HK-2 (cell line): ENCODE data around the gene LRRK1.

Experiments
- DNase-seq: peaks from one replicate; pipeline ENCODE4 v3.0.0-alpha.2; 2018; ENCODE audit not compliant: unreplicated experiment

Gene LRRK1

DNA sequence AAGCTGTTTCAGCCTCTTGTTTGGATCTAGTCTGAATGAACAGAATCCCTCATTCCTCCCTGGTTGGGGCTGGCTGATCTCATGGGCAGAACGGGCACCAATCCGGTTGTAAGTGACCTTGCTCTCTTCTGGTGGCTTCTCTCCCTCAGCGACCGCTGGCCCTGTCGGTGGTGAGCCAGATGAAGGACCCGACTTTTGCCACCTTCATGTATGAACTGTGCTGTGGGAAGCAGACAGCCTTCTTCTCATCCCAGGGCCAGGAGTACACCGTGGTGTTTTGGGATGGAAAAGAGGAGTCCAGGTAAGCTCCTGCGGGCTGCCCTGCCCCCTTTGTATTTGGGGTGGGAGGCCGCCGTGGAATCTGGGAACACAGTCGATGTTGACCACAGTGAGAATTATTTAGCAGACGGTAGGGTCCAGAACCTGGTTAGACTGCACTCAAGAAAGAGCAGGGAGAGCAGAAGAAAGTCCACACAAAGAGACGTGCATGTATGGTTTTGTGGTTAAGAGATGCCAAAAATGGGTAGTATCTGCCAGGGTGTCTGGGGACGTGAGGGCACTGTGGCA is 138.8 kb downstream of the LRRK1 start:
- no peak for DNase-seq

DNA sequence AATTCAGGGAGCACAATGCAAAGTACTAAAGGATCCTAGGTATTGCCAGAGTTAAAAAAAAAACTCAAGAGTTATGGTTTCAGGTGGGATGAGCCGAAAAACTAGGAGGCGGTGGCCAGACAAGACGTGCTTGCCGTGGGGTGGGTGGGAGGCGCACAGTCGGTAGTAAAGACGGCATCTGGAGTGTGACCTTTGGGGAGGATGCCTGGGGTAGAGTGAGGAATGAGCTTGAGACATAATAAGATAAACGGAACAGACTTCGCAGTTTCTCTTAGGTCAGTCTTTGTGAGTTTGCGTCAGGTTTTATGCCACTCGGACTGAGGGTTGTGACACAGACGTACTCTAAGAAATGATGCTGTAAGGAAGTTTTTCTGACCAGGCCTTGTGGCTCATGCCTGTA is 139.6 kb downstream of the LRRK1 start:
- DNase-seq, result no peak

DNA sequence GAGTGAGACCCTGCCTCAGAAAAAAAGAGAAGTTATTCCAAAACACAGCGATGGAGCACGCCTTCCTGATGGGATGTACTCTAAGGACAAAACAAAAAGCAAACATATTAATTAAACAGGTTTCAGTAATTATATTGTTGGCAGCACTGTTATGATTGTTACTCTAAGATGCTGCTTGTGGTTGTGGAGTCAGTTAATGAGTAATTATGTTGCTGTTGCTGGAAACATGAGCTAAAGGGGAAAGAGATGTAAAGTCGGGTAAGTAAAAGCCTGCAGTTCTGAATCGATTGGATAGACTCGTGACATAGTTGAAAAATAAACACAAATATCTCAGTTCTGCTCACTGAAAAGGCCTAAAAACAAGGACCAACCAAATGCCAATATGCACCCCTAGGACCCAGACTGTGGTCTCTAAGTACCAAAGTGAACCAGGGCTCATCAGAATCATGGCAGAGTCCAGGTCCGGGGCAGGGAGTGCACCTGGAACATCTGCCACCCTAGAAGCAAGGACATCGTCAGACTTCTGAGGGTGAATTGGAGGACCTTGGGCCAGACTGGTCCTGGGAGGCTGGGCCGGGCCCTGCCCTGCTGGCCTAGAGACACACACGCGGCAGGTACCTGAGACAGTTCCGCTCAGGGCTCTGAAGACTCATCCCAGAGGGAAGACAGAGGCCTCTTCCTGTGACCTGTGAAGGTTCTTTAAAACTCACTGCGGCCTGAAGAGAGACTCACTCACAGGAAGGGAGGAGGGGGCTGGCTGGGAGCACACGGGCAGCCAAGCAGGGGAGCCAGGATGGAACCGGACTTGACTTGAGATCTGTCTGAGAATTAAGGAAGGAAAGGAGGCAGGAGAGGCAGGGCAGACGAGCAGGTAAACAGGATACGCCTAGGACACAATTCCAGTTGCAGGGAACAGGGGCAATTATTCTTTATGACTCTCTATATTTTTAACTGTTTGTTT is 140.5 kb downstream of the LRRK1 start:
- DNase-seq, result no peak

DNA sequence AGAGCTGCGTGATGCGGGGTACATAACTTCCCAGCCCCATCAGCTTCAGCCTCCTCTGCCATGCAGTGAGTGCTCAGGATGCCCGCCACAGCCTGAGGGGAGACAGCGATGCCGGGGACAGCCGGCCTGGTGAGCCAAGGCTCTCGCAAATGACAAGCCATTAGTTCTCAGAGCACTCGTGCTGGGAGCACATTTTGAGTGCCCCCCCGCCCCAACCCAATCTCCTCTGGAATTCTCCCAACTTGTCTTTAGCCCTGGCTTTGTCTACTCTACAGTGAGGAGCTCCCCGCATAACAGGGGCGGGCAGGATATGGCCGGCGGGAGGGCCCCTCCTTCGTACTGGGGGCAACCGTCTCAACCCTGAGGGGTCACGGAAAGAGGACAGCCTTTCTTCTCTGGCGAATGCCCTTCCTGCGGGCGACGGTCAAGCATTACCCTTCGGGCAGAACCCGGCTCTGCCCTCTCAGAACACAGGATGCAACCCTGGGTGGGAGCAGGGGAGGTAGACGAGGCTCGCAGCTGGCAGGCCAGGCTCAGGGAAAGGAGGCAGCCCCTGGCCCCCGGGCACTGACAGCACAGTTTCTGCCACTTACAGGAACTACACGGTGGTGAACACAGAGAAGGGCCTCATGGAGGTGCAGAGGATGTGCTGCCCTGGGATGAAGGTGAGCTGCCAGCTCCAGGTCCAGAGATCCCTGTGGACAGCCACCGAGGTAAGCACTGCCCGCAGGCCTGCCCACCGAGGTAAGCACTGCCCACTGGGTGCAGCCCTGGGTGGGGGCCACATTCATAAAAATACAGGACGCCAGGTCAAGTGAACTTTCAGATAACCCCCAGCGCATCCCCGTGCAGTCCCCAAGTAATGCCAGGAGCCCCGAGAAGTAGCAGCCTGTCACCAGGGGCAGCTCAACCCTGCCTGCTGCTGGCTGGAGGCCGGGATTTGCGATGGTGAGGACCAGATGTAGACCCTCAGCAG is 141.7 kb downstream of the LRRK1 start:
- no peak for DNase-seq

DNA sequence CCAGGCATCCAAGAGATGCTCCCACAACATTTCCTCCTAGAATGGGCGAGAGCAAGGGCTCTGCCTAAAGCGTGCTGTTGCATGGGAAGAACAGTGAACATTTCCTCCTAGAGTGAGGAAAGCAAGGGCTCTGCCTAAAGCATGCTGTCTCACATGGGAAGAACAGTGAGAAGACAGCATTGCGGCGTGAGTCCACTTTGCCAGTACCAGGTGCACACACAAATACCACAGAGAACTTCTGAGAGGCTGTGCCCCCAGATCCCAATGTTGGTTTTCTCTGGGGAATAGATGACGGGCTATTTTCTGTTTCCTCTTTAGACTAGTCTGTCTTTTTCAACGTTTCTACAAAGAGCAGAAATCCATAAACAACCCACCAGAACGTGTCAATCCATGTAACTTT is 142.9 kb downstream of the LRRK1 start:
- DNase-seq, result no peak

DNA sequence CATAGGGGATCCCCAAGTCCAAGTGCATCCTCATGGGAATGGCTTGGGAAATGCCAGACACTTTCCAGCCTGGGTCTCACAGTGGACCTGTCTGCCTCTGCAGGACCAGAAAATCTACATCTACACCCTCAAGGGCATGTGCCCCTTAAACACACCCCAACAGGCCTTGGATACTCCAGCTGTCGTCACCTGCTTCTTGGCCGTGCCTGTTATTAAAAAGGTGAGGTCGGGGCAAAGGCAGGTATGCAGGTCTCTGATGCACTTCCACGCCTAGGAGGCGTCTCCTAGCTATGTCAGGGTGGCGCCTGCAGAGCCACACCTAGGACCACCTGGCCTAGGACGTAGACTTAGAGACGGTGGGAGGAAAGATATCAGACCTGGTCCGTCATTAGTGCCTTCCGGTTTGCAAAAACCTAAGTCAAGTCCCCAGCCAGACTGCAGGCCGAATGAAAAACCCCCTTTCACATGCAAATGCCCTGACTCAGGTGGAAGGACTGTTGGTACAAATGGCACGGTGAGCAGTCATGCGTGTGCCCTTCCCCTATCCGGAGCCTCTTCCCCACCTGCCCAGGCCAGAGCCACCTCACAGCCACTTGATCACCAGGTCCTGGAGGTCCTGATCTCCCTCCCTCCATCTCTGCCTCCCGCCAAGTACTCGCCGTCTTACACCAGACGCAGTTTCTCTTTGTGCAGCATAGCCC is 143.5 kb downstream of the LRRK1 start:
- no peak for DNase-seq

DNA sequence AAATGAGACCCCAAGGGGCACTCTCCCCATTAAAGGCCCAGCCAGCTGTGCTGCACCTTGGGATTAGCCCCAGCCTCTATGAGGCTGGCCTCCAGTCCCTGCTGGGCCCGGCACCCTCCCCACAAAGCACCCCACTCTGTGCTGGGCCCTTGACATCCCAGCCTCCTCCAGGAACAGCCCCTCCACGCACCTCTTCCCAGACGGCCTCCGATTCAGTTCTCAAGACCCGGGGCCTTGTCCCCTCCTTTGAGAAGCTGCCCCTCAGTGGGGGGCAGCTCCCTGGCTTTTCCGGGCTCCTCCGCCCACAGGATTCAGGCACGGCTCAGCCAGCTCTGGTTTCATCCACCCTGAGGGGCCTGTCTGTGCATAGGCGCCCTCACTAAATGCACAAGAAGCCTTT is 144.1 kb downstream of the LRRK1 start:
- DNase-seq, result no peak

DNA sequence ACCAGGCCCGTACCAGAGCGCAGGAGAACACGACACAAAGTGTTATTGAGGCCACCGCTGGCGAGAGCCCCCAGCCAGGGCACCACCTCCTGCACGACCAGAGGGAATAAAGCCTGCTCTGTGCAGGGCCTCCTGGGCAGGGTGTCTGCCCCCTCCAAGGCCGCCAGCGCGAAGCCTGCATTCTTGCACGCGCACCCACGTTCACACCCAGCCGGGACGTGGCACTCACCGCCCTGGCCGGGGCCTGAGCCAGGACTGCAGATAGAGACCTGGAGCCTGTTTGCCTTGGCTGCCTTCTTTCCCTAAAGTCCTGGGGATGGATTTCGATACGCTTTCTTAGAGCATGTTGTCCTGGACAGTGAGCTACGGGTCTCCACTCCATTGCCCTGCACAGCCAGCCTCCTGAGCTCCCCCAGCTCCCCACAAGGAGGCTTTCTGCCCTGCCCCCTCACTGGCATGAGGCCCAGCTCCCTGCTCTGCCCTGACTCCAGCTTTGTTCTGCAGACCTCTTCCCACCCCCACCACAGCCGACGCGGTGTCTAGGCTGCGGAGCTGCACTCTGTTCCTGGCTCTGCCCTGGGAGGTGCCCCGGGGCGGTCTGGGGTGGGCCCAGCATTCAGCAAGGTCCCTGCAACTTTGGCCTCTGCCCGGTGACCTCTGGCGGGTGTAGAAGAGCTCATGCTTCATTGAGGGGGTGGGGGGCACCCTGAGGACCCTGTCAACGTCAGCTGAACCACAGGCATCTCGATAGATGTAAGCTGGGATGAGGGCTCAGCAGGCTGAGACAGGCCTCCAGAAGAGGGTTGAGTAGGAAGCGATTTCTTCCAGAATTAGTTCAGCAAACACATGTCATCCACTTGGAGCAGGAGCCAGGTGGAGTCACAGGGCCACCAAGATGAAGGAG is 145.0 kb downstream of the LRRK1 start:
- DNase-seq, result no peak

DNA sequence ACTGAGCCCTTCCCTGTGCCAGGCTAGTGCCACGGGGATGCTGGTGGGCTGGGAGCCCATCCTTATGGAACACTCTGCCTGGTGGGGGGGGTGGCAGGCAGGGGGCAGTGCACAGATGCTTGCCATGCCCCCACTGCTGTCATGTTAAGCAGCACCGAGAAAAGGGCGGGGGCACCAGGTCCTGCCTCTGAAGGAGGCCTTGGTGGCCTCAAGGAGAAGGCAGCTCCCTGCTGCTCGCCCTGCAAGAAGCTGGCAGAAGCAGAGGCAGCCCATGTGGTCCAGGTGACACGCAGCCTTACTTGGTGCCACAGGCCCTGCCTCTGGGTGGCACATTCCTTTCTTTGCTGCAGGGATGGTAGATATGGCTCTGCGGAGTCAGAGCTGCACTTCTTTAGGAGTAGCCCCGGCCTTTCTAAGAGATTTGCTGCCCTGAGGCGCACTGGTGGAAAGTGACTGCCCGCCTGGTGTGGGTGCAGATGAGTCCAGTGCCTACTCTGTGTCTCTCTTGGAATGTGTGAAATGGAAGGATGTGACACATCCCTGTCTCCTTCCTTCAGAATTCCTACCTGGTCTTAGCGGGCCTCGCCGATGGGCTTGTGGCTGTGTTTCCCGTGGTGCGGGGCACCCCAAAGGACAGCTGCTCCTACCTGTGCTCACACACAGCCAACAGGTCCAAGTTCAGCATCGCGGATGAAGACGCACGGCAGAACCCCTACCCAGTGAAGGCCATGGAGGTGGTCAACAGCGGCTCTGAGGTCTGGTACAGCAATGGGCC is 145.8 kb downstream of the LRRK1 start:
- DNase-seq, result no peak

DNA sequence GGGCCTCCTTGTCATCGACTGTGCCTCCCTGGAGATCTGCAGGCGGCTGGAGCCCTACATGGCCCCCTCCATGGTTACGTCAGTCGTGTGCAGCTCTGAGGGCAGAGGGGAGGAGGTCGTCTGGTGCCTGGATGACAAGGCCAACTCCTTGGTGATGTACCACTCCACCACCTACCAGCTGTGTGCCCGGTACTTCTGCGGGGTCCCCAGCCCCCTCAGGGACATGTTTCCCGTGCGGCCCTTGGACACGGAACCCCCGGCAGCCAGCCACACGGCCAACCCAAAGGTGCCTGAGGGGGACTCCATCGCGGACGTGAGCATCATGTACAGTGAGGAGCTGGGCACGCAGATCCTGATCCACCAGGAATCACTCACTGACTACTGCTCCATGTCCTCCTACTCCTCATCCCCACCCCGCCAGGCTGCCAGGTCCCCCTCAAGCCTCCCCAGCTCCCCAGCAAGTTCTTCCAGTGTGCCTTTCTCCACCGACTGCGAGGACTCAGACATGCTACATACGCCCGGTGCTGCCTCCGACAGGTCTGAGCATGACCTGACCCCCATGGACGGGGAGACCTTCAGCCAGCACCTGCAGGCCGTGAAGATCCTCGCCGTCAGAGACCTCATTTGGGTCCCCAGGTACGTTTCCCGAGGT is 146.5 kb downstream of the LRRK1 start:
- DNase-seq, result no peak

DNA sequence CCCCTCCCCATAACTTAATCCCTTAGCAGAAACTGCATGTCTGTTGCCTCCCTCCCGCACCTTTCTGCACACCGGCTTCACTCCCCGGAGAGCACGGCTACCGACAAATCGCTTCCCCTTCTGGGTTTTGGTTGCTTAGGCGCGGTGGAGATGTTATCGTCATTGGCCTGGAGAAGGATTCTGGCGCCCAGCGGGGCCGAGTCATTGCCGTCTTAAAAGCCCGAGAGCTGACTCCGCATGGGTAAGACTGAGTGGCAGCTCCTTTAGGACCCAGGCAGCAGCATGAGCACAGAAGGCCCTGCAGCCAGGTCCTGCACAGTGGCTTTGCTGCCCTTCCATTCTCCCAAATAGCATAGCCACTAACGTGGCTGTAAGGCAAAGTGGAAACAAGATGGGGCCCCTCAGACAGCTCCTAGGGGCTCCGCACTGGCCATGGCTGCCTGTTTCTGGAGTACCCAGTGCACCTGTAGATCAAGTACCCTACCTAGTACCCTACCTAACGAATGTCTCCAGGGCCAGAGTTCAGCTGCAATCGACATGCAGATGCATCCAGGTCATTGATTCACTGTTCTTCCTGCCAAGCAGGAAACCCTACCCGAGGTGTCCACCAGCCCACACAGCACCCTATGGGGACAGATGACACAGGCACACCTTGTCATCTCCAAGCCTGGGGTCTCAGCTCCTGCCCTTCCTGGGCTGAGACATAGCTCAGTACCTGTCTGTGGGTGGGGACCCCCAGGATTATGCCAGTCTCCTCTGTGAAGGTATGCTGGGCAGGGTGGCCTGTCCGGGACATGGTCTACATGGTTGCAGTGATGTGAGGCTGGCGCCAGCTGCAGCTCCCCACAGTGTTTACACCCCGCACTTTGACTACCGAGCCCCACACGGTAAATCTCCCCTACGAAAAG is 147.6 kb downstream of the LRRK1 start:
- DNase-seq, result no peak

DNA sequence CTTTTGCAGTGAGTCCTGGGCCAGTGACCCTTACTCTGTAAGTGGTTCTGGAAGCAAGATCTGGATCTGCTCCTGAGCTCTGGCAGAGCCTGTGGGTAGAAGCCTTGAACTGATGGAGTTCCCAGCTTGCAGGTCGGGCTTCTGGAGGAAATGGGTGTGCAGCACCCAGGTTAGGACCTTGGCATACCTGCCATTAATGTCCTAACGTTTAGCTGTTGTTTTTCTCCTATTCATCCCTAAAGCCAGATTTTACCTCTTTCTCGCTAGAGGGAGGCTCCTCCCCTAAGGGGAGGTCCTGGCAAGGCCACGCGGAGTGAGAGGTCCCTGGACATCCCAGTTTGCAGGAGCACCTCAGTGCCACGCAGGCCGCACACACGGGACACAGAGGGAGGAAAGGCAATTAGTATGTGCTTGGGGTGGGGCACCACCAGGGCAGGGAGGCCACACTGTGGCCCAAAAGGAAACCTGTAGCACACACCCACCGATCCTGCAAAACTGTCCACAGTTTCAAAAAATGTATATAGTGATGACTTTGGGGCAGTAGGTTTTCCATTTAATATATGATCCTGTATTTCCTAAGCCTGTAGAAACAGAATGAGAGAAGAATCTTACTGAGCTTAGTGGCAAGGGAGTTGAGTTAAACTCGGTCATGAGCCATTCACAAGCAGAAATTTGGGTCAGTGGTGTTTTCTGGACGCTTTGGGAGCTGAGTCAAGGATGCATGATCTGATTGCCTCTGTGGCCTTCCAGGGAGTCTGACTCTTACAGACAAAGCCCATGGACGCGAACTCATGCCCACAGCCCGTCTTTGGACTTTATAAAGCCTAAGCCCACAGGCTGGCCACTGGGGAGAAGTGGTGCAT is 148.7 kb downstream of the LRRK1 start:
- DNase-seq, result no peak

DNA sequence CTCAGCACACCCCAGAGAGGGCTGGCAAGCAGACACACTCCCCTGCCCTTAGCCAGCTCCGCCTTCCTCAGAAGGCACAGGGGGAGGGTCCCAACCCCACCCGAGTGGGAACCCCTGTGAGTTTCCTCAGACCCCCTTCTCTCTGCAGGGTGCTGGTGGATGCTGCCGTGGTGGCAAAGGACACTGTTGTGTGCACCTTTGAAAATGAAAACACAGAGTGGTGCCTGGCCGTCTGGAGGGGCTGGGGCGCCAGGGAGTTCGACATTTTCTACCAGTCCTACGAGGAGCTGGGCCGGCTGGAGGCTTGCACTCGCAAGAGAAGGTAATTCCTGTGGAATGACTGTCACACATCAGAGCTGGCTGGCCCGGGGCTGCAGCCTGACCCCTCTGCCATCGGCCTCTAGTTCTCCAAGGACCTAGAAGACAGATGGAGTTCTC is 149.4 kb downstream of the LRRK1 start:
- DNase-seq, result no peak

DNA sequence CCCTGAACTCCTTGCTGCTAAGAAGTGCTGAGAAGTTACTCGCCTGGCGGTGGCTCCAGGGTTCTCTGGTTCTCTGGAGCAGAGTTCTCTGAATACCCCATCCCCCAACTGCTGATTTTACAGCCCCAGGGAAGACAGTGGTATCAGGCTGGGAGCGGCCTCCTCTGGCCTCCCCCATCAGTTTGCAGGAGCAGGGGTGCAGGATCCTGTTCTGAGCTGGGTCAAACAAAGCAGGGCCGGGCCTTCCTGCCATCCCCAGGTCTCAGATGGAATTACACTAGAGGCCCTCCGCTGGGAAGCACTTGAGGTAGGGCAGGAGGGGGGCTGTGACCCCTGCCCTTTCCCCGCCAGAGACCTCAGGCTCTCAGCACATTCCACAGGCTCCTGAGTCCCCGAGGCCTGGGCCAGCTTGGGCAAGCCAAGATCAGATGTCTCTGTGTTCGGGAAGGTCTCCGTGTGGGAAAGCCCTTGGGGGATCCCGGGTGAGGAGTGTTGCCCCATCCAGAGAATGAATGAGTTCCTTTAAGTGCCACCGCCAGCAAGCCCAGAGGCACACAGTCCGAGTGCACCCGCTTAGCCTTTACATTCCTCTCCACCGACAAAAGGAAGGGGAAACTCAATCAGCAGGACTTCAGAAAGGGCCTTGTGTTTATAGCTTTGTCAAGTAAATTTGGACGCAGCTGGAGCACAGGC is 149.9 kb downstream of the LRRK1 start:
- no peak for DNase-seq

DNA sequence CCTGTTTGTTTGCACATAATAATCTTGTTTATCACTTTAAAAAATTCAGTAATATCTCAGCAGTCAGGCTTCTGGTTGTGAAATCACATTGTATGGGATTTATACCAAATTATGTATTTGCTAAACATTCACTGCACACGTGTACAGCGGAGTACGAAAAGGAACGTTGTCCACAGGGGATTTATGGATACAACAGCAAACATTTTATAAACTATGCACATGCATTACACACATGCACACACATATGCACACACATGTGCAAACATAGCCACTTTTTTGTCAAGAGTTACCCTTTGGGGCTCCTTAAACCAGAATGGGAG is 150.5 kb downstream of the LRRK1 start:
- no peak for DNase-seq

DNA sequence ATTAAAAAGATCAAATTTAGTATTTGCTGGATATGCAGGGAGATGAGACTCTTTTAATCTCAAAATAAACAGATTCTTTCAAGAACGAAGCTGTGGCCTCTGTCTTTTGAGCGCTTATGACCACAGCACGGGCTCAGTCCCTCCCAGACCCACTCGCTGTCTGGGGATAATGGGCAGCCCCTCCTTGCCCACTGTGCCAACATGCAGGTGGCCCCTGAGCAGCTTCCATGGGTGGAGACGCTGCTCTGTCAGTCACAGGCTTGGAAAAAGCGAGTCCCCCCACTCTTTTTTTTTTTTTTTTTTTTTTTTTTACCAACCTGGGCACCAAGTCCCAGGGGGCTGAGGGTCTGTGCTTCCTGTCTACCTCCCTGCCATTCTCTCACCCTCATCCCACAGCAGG is 150.9 kb downstream of the LRRK1 start:
- DNase-seq, result no peak
